SK-N-MC (cell line): Measurements from ENCODE around the gene SLC39A11.

ENCODE experiments used
- EZH2 ChIP-seq: fragments of 200-600 bp; sonication (generic); IDR thresholded peaks from one replicate; pipeline ENCODE4 v1.6.1; 2017; ENCODE audit warnings: antibody characterized with exemption
- FOXP2 ChIP-seq: optimal IDR thresholded peaks from 2 replicates; pipeline ENCODE3; 2011; ENCODE audit warnings: mild to moderate bottlenecking, moderate library complexity; ENCODE audit not compliant: insufficient read depth; ENCODE audit errors: extremely low read length, control extremely low read depth
- POLR2AphosphoS5 ChIP-seq: IDR thresholded peaks from 2 replicates; pipeline ENCODE4 v1.6.1; 2012; ENCODE audit warnings: mild to moderate bottlenecking, low read depth, low read length, borderline replicate concordance

DNA sequence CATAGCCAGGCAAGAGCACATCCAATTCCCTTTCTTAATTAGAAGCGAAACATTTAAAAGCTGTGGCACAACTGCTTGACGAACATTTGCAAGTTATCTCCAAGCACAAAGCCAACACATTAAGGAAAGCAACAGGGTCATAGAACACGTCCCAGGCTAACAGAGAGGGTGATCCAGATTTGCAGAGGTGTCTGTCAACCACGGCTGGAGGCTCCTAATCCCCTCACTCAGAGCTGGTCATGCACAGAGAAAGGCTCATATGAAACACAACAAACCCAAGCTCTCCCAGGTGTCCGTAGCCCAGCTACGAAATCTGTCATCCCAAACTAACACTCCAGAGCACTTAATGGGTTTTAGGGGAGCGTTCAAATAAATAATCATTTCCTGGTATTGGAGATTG lies 276.1 kb downstream of the SLC39A11 start:
- TF ChIP-seq POLR2AphosphoS5 (no peak), EZH2 (no peak), FOXP2 (no peak)
